Coronary artery (tissue), 2 donors: ENCODE measurements around the gene LBHD2.

Experiments
- DNase-seq: peaks from one replicate; pipeline ENCODE4 v3.0.0-alpha.2; 2017; ENCODE audit warnings: low spot score
- H3K27ac ChIP-seq, 2 donors: fragments of 200-600 bp; sonication (generic); one replicate each; pipeline ENCODE4 v1.5.1; 2016 to 2019
- H3K4me3 ChIP-seq: fragments of 200-600 bp; sonication (generic); 2 replicates; pipeline ENCODE4 v1.5.1; 2016; ENCODE audit warnings: mild to moderate bottlenecking, moderate library complexity
- TF ChIP-seq, protein P1 (sequence below): fragments of 200-600 bp; sonication (generic); IDR thresholded peaks from one replicate; pipeline ENCODE4 v1.5.1; 2019; ENCODE audit warnings: antibody characterized with exemption

The LBHD2 gene

DNA sequence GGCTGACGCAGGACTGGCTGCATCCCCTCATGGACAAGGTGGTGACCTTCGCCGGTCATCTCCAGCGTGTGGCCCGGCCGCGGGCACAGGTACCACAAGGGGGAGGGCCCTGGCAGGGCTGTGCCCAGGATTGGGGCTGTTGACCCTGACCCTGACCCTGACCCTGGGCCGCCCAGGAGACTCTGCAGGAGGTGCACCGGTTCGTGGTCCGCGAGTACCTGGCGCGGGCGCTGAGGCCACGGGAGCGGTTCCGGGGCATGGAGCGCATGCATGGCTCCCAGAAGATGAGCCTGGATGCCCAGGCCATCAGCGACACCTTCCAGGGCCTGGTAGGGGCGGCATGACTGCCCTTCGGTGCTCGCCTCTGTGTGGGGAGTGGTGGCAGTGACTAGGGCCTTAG is 23.4 kb downstream of the LBHD2 start:
- Histone ChIP-seq H3K4me3 (no peak overlapping the region), H3K27ac (no peak overlapping the region)
- no peak for DNase-seq
- TF ChIP-seq, protein P1, sequence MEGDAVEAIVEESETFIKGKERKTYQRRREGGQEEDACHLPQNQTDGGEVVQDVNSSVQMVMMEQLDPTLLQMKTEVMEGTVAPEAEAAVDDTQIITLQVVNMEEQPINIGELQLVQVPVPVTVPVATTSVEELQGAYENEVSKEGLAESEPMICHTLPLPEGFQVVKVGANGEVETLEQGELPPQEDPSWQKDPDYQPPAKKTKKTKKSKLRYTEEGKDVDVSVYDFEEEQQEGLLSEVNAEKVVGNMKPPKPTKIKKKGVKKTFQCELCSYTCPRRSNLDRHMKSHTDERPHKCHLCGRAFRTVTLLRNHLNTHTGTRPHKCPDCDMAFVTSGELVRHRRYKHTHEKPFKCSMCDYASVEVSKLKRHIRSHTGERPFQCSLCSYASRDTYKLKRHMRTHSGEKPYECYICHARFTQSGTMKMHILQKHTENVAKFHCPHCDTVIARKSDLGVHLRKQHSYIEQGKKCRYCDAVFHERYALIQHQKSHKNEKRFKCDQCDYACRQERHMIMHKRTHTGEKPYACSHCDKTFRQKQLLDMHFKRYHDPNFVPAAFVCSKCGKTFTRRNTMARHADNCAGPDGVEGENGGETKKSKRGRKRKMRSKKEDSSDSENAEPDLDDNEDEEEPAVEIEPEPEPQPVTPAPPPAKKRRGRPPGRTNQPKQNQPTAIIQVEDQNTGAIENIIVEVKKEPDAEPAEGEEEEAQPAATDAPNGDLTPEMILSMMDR, result no peak

DNA sequence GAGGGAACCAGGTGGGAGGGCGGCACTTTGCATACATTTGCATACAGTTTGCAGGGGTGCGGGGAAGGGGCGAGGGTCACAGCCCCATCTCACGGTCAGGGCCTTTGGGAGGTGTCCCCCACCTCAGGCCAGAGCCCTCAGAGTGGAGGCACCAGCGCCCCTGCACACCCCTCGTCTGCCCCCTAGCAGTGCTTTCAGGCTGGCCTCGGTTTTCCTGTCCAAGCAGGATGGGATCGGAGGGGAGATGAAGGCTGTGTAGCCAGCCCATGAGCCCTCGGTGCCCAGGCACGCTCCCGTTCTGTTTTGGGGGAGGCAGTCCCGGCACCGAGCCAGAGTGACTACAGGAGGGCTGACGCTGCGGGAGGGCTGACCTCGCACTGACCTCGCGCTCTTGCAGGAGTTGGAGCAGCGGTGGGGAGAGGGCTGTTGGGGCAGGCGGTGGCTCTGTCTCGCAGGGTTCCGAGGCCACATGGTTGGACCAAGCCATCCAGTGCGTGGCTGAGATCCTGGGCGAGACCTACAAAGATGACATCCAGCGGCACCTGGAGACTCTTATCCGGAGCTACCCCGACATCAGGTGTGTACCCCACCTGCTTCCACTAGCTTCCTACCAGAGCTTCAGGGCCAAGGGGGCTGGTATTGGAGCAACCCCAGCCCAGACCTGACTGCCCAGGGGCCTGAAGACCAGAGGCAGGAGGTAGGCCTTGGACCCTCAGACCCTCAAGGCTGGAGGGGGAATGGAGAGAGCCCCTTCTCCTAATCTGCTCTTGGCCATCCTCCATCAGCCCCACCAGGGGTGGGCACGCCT is 24.1 kb downstream of the LBHD2 start:
- Histone ChIP-seq H3K27ac (no peak overlapping the region), H3K4me3 (no peak overlapping the region)
- no peak for DNase-seq
- TF ChIP-seq, protein P1, result no peak

DNA sequence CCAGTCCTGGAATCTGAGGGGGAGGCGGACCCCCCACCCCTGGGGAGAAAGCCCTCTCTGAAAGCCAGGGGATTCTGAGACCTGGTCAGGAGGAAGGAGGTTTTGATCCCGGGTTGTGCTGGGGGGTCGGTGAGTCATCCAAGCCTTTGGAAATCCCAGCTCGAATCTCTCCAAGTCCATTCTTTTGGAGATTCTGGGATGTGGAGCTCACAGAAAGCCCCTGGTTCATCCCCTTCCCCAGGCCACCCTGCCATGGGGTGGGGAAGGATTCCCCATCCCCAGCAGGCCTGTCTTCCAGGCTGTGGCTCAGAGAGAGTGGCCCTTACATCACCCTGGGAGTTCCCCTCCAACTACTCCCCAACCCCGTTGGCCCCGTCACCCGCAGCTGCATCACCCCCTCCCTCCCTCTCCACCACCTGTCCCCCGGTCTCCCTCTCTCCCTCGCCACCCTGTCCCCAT is 24.8 kb downstream of the LBHD2 start:
- TF ChIP-seq, protein P1, result no peak
- DNase-seq, result no peak
- Histone ChIP-seq H3K4me3 (no peak overlapping the region), H3K27ac (no peak overlapping the region)

DNA sequence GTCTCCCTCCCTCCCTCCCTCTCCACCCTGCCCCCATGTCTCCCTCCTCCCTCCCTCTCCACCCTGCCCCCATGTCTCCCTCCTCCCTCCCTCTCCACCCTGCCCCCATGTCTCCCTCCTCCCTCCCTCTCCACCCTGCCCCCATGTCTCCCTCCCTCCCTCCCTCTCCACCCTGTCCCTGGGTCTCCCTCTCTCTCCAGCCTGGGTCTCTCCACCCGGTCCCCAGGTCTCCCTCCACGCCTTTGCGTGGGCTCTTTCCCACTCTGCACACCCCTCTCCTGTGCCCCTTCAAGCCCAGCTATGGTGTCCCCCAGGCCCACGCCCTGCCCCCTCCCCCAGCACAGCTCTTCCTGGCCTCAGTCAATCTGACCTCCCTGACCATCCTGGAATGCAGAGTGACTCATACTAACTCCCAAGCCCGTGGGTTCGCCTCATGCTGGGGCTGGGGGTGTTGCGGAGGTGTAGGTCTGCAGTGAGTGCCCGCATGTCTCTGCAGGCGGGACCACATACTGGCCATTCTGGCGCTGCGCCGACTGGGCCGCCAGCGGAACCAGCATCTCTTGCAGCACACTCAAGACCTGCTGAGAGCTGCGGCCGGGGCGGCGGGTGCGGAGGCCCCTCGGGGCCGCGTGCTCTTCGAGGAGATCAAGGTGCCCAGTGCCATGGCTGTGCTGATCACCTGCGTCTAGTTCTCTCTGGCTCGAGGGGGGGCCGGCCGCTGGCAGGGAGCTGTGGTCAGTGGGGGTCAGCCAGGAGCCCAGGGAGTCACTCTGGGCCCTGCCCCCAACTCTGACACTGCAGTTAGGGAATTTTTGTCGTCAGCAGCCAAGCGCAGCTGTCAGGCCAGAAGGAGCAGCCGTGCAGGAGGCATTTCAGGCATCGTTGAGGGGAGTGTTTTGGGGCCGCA is 25.8 kb downstream of the LBHD2 start:
- H3K27ac ChIP-seq, result peak overlapping the region in 1 of 2 donors; percentile 22
- H3K4me3 ChIP-seq, result peak overlapping the region; percentile 25
- TF ChIP-seq, protein P1, result no peak
- no peak for DNase-seq

DNA sequence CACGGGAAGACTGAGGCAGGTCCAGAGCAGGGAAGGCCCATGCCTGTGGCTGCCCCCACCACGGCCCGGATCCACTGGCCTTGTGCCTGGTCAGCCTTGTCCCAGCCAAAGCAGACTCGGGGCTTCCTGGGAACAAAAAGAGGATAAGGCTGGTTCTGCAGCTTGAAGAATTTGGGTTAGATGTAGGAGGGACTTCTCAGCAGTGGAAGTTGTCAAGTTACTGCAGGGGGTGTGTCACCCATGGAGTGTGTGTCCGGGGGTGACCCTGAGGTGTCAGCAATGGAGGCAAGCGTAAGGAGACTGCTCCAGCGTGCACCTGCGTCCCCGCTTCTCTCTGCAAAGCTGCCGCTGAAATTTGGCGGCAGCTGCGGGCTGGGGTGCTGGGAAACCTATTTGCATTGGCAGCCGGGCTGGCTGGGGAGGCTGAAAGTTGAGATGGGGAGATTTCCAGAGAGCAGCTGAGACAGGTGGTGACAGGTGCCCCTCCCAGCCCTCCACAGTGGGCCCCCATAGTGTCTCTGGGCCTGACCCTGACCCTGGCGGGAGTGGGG is 26.7 kb downstream of the LBHD2 start:
- DNase-seq, result no peak
- Histone ChIP-seq H3K27ac (no peak overlapping the region), H3K4me3 (no peak overlapping the region)
- TF ChIP-seq, protein P1, result no peak

DNA sequence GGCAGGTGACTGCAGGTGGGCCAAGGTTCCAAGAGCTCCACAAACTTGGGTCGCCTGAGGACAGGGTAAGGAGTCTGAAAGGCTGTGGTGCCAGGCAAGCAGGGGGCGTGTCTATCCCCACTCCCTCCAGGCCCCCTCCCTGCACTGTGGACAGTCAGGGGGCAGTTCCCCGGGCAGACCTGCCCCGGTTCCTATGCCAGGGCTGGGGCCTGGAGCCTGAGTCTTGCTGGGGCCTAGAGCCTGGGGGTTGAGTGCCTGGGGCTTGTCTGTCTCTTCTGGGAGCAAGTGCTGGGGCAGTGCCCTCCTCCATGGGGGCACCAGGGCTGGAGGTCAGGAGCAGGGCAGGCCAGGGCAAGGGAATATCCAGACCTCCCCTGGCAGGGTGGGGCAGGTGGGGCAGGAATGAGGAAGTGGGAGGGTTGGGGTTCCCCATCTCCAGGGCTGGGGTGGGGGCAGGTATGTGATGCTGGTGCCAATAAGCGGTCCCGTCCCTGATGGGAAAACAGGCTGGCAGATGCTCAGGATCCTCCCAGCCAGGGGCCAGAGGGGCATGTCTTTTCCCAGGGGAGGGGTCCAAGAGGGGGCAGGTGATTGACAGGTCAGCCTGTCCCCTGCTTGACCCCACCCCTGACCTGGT is 27.3 kb downstream of the LBHD2 start:
- H3K27ac ChIP-seq, result no peak overlapping the region
- no peak for DNase-seq
- H3K4me3 ChIP-seq, result no peak overlapping the region
- TF ChIP-seq, protein P1, result no peak
